ENCODE results near the gene ACHE.
A peak's percentile ranks its signal among the peaks of the same experiment; 100 is the strongest.

The ACHE gene

GRCh38 chr7:100884736-100885439 lies 10.8 kb downstream of the ACHE start:
- DNase-seq, result no peak

- no peak for DNase-seq
Measured at GRCh38 chr7:100882785-100883526, 12.7 kb downstream of the ACHE start.

GRCh38 chr7:100882201-100882600 lies 13.5 kb downstream of the ACHE start:
- no peak for DNase-seq

GRCh38 chr7:100881136-100881535 lies 14.6 kb downstream of the ACHE start:
- DNase-seq, result no peak

- DNase-seq, result no peak
Measured at GRCh38 chr7:100880645-100881044, 15.0 kb downstream of the ACHE start.

GRCh38 chr7:100879685-100880261 lies 15.9 kb downstream of the ACHE start:
- DNase-seq, result no peak

GRCh38 chr7:100878685-100879084 lies 17.0 kb downstream of the ACHE start:
- DNase-seq, result no peak

- no peak for DNase-seq
Measured at GRCh38 chr7:100878013-100878412, 17.7 kb downstream of the ACHE start.

- DNase-seq, result no peak
Measured at GRCh38 chr7:100875356-100875751, 20.3 kb downstream of the ACHE start.

- peak; percentile 97 for DNase-seq
Measured at GRCh38 chr7:100874577-100875355, 20.9 kb downstream of the ACHE start, which contains the start of gene SRRT. TSS of gene SRRT (plus strand) at chr7:100875103. CDS start at chr7:100875591, 488 bp downstream.

GRCh38 chr7:100874300-100874576 lies 21.4 kb downstream of the ACHE start:
- DNase-seq, result peak; percentile 46

- no peak for DNase-seq
Measured at GRCh38 chr7:100873599-100874299, 21.9 kb downstream of the ACHE start.

GRCh38 chr7:100867776-100868485 lies 27.8 kb downstream of the ACHE start:
- DNase-seq, result no peak

GRCh38 chr7:100867040-100867775 lies 28.5 kb downstream of the ACHE start, which contains the start of gene TRIP6:
TSS of gene TRIP6 (plus strand) at chr7:100867387. CDS start at chr7:100867498, 111 bp downstream.
- no peak for DNase-seq

- no peak for DNase-seq
Measured at GRCh38 chr7:100866729-100867039, 29.0 kb downstream of the ACHE start.

- DNase-seq, result peak; percentile 79
Measured at GRCh38 chr7:100865938-100866728, 29.6 kb downstream of the ACHE start.

- peak; percentile 71 for DNase-seq
Measured at GRCh38 chr7:100865372-100865911, 30.2 kb downstream of the ACHE start.

- no peak for DNase-seq
Measured at GRCh38 chr7:100864263-100864845, 31.3 kb downstream of the ACHE start.

- DNase-seq, result no peak
Measured at GRCh38 chr7:100863406-100863950, 32.2 kb downstream of the ACHE start.

GRCh38 chr7:100861616-100861985 lies 34.1 kb downstream of the ACHE start:
- no peak for DNase-seq

Measured in NCI-H1105 treated with DMSO at 0.1 percent for 48 hours (cell line).